Nucleus accumbens (tissue), 56 donors: ENCODE data around the gene PCGF1.
"Not testable (repeated sequence)": the region's sequence is repeated elsewhere in the genome, so short reads cannot be mapped to it uniquely, and the experiment has no call there.

Source experiments
- DNase-seq, 56 donors: peaks; one replicate each; lab custom pipeline; 2025; lab: John Stamatoyannopoulos, UW

The PCGF1 gene

DNA sequence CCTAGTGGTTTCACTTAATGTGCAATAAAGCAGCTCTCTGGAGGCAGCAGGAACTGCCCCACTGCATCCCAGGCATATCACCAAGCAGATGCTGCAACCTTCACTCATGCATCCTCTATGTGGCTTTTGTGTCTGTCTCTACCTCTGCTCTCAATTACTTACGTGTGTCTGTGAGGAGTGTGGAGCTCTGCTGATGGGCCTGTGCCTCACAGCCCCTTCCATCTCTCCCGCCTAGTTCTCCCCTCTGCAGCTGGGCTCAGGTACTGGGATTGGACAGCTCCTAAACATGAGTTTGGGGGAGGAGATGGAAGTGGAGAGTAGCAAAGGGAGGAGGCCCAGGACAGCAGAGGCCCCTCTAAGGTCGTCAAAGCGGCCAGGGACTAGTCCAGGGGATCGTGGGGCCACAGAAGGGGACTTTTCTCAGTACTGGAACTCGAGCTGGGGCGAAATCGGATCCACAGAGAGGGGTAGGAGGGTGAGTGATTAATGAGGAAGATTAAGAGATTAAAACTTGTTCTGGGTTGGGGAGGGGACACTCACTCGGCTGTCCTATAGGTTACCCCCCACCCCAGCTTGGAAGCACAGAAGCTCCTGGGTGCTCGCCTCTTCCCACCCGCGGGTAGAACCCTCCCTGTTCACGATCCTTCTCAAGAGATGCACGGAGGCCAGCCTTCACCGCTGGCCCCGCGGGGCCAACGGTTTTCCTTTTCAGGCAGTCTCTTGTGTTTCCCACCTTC is 6.0 kb downstream of the PCGF1 start:
- DNase-seq: no peak

DNA sequence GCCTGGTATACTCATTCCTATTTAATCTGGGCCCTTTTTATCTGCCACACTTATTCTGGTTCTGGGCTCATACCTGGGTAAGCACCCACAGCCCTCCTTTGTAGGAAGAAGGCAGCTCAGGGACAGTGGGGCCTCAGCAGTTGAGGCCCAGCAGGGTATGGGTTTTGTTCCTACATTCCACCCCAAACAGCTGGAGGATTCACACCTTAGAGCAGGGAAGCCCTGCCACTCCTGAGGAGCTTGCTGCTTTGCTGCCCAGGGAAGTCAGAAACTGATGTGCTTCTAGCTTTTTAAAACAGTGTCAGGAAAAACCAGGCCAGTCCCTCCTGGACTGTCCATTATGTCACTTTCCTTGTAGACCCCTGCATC is 6.9 kb downstream of the PCGF1 start:
- no peak for DNase-seq

DNA sequence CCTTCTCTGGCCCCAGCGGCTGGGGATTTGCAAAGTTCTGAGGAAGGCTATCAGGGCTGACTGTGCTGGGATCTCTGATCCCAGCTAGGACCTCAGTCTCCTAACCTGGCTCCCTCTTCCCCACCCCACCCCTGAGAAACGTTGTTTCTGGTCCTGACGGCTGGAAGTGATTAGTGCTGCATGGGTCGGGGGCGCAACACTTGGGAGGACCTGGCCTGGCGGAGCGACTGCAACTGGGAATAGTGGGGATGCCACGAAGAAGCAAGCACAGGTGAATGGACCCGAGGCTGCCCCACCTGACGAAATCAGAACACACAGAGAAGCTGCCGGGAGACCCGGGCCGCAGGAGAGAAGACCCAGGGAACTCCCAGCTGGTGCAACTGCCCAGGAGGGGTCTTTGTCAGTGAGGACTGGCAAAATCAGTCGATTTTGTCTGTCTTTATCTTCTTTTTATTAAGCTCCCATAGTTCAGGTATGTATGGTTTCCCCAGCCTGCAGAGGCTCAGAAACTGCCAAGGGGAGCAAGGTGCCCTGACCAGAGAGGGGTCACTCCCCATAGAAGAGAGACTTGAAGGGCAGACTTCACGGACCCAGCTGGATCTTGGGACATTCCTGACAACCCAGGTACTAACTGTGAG is 7.4 kb downstream of the PCGF1 start:
- DNase-seq: no peak

DNA sequence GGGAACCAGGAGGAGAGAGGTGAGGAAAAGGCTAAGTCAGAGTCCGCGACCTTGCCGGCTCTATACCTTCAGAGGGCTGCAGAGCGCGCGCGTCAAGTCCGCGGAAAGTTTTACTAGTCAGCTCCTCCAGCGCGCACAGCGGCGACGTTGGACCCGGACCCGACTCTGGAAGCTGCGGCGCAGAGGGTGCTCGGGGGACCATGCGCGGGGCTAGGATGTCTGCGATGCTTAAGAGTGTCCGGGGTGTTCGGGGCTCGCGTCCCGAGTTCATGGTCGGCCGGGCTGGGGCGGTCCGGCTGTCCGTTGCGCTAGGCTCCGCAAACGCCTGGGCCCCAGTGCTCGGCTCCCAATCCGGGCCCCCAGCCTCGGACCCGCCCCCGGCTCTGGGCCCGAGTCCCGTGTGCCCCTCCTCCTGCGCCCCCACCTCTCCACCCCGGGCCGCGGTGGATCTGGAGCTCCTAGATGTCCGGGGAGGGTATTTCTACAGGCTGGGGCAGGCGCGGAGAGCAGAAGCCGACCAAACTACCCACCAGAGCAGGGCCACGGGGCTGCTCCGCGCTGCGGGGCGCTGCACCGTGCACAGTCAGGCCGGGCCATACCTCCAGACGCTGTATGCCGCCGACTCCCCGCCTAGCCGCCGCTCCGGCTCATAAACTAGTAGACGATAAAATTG is 8.1 kb downstream of the PCGF1 start, which contains the start of gene LBX2:
LBX2 (minus strand) TSS at position 337 of the 673 bp plus-strand sequence; CDS start at position 271, 66 bp downstream.
- DNase-seq: no peak

DNA sequence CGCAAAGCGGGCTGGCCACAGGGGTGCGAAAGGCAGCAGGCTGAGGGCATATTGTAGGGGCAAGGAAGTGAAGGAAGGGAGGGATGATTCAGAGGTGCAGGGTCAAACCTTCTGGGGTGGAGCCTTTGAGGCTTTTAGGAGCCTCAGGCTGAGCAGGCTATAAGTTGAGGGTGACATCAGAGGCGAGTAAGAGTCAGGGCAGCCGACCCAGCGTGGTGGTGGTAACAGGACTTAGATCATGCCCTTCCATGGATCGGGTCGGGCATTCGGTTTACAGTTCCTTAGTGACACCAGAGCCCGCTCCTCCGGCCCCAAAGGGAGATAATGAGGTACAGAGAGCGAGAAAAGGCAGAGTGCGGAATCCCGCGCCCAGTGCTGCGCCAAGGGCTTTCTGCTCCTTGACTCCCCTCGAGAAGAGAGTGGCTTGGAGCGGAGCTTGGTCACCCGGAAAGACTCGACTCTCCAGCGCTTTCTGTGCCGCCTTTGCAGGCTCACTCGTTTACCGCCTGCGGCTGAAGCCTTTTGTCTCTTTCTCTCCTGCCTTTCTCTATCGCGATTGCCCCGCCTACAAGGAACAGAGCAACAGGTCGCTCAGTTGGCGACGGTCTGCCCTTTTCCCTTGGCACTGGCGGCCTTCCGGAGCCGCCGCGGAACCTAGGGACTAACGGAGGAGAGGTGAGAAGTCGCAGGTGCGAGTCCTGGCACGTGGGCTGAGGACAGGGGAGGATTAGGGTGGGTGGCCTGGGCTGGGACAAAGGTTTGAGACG is 8.8 kb downstream of the PCGF1 start:
- no peak for DNase-seq

DNA sequence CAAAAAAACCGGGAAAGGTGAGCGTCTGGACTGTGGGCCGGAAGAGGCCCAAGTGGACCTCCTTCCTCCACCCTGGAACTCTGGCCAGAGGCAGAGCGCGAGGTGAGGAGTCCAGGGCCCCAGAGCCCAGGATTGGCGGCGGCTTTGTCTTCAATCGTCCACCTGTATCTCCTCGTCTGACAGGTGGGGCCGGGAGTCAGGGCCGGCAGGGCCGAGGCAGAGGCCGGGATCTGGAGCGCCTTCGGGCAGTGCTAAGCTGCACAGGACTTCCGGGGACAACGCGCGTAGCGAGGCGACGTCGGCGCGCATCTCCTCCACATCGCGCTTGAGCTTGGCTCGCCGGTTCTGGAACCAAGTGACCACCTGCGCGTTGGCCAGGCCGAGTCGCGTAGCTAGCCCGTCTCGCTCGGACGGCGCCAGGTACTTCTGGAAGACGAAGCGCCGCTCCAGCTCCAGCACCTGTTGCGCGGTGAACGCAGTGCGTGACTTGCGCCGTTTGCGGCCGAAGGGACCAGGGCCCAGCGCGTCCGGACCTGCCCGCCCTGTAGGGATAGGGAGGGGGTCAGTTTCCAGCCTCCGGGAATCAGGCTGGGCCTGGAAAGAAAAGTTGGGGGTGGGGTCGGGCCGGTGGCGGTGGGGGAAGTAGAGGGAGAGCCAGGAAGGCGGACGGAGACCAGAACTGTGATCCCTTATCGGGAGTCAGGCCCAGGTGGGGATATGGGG is 9.6 kb downstream of the PCGF1 start:
- no peak for DNase-seq

DNA sequence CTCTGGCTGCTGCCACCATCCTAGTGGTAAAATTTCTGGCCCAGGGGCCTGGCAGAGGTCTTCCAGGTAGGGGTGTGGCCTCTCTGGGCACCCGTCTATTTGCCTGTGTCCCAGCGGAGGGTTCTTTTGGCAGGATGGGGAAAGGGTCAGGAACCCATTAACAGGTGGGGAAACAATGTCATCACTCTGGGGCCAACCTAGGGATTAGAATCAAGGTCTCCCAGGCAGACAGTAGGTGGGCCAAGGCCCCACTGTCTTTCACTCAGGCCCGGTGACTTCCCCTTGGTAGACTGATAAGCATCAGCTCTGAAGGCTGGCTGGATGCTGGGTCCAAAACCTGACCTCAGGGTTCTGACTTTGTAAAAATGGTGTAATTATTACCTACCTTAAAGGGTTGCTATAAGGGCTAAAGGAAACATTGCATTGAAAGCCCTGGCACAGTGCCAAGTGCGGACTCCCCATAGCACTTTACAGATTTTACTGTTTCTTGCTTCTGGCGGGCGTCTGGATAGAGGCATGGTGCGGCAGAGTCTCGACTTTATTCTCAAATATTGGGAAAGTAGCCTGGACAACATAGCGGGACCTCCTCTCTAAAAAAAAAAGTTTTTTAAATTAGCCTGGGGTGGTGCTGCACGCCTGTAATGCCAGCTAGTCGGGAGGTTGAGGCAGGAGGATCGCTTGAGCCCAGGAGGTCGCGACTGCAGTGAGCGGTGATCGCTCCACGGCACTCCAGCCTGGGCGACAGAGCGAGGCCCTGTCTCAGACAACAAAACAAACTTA is 10.3 kb downstream of the PCGF1 start:
- DNase-seq: no peak

DNA sequence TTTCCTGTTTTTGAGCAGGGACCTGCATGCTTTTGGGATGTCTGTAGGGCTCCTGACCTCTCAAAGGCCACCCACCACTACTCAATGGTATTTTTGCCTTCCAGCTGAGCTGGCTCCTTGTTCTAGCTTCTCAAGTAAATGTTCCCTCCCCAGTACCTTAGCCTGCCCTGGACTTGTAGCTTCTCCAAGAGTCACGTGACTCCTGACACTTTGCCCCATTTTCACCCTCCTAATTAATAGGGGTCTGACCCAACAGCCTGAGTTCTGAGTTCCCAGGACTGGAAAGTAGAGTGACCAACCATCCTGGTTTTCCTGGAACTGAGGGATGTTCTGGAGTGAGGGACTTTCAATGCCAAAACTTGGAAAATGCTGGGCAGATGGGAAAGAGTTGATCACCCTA is 12.1 kb downstream of the PCGF1 start:
- DNase-seq: no peak

DNA sequence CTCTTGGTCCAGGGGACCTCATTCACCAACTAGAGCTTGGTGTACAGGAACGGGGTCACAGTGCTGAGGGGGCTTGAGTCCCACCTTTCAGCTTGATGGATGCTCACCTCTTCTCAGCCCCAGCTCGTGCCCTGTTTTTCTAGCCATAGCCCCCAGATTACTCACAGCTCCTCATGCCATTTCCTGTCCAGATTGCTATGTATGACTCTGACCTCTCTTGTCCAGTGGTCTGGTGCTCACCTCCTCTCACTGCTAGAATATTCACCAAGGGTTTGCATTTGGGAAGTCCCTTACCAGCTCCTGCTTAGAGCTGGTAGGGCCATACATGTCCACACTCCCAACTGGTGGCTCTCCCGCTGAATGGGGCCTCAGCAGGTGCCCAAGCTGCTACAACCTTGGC is 13.9 kb downstream of the PCGF1 start:
- DNase-seq: no peak

DNA sequence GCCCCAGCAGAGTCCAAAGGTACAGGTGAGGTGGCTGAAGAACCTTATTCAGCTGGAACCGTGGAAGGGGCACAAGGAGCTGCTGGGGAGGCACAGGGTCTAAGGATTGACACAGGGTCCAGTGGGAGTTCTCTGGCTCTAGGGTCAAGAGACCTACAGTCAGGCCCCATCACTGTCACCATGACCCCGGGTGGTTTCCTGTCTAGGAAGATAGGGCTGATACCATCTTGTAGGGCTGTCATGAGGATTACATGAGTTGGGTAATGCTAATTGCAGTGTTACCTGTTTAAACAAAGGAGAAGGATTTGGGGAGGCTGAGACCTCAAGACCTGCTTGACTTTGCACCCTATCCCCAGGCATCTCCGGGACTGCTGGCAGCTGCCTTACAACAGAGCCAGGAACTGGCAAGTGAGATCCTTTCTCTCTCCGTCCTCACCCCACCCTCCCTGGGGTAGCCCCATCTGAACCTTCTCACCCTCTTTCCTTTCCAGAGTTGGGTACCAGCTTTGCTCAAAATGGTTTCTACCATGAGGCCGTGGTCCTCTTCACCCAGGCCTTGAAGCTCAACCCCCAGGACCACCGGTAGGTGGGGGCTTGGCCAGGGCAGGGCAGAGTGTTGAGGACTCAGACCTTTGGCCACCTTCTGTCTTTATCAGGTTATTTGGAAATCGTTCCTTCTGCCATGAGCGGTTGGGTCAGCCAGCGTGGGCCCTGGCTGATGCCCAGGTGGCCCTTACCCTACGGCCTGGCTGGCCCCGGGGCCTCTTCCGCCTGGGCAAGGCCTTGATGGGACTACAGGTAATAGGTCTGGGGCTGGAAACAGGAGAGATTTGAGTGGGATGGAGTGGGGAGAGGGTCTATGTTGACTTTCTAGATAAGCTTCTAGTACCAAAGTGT is 15.6 kb downstream of the PCGF1 start:
- no peak for DNase-seq

DNA sequence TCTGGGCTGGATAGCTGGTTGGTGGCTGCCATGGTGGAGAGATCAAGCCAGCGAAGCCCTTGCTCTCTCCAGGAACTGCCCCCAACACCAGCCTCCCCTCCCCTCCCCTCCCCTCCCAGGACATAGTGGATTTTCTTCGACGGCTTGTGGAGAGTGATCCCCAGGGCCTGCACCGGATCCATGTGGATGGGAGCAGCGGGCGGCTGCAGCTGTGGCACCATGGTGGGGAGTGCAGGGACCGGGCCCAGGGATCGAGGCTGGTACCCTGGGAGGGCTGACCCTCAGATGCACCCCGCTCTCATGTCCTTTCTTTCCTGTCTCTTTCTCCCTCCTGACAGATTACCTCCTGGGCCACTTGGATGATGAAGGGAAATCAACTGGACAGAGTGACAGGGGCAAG is 17.6 kb downstream of the PCGF1 start:
- DNase-seq: no peak

DNA sequence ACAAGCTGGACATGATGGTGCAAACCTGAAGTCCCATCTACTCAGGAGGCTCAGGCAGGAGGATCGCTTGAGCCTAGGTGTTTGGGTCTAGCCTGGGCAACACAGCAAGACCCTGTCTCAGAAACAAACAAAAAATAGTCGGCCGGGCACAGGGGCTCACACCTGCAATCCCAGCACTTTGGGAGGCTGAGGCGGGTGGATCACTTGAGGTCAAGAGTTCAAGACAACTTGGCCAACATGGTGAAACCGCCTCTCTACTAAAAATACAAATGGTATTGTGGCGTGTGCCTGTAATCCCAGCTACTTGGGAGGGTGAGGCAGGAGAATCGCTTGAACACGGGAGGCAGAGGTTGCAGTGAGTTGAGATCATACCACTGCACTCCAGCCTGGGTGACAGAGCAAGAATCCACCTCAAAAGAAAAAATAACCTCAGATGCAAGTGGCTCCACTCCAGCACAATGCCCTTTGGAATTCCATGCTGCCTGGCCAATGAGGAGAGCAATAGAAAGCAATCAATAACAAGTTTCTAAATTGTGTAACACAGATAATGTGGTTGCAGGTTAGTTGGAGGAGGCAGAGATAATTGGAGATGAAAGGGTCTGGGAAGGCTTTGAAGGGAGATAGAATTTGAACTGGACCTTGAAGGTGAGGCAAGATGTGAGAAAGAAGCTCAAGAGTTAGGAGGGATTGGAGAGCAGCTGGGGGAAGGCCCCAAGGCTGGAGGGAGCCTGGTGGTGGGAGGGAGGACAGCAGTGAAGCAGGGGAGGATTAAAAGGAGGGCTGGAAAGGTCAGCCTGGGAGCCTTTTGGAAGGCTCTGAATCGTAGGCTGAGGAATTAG is 18.6 kb downstream of the PCGF1 start:
- no peak for DNase-seq

DNA sequence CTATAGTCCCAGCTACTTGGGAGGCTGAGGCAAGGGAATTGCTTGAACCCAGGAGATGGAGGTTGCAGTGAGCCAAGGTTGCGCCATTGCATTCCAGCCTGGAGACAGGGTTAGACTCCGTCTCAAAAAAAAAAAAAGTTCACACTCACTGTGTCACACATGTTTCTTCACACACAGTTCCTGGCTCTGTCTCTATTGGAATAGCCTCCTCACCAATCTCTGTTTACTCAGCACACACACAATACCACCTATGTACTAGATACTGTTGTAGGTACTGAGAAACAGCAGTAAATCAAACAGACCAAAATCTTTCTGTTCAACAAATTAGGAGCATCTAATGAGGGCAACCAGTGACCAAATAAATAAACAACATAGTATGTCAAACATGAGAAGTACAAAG is 21.4 kb downstream of the PCGF1 start:
- no peak for DNase-seq

DNA sequence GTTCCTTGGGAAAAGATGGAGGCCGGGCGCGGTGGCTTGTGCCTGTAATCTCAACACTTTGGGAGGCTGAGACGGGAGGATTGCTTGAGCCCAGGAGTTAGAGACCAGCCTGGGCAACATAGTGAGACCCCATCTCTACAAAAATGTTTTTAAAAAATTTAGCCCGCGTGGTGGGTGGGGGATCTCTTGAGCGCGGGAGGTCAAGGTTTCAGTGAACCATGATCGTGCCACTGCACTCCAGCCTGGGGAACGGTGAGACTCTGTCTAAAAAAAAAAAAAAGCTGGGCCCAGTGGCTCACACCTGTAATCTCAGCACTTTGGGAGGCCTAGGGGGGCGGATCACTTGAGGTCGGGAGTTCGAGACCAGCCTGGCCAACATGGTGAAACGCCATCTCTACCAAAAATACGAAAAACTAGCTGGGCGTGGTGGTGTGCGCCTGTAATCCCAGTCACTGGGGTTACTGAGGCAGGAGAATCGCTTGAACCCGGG is 23.8 kb downstream of the PCGF1 start:
- DNase-seq: not testable (repeated sequence)

DNA sequence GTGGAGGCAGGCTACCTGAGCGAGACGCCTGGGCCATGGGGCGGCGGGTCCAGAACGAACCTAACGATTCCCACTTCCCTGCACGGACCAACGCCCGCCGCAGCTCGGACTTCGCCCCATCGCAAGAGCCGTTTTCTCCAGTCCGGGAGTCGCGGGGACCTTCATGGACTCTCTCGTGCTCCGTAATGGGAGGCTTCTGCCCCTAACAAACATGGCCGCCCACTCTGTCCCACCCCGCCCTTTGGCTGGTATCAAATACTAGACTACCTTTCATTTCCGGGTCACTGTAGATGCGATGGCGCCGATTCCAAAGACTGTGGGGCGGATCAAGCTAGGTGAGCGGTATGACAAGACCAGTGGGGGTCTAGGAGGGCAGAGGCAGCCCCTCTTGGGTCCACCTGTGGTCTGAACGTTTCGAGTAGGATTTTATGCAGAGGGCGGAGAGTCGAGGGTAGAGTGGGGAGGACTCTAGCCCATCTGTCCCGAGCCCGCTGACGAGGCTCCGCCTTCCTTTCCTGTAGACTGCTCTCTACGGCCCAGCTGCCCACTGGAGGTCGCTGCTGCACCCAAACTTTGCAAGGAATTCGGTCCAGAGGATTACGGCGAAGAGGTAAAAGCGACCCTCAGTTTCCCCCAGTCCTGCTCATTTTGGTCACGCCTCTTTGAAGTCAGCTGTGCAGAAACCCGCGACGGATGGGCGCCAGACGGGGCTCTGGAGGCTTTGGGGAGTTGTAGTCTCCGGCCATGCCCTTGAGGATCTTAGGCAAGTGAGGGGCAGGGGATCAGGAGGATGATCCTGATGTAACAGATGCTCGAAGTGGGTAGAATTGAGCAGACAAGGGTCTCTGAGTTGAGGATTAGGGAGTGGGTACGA is 24.5 kb downstream of the PCGF1 start, which contains the start of the genes CCDC142 and TTC31:
CCDC142 (minus strand) TSS at position 198 of the 874 bp plus-strand sequence; CDS start at position 37, 161 bp downstream.
TTC31 (plus strand) TSS at position 281 of the 874 bp plus-strand sequence; CDS start at position 296, 15 bp downstream.
- peak; percentile 81 to 100 (median 95) for DNase-seq
